HG02973 (cell line): Measurements from ENCODE around the gene MRPL28.
"Not testable (repeated sequence)": the region's sequence is repeated elsewhere in the genome, so short reads cannot be mapped to it uniquely, and the experiment has no call there.

Experiments
- ATAC-seq: cut with Tn5 transposase; IDR thresholded peaks from one replicate; pipeline ENCODE4 v1.9.1; 2021; ENCODE audit warnings: moderate library complexity; ENCODE audit not compliant: unreplicated experiment

MRPL28 gene

GRCh38 chr16:391885-392335 lies 21.6 kb upstream of the MRPL28 start:
- ATAC-seq: no peak

GRCh38 chr16:389352-389751 lies 19.0 kb upstream of the MRPL28 start:
- no peak for ATAC-seq

GRCh38 chr16:387761-388666 lies 17.7 kb upstream of the MRPL28 start:
- ATAC-seq: not testable (repeated sequence)

- no peak for ATAC-seq
Observed at GRCh38 chr16:386641-387156, 16.4 kb upstream of the MRPL28 start.

GRCh38 chr16:383326-384051 lies 13.2 kb upstream of the MRPL28 start:
- ATAC-seq: no peak

- ATAC-seq: no peak
Observed at GRCh38 chr16:381789-382717, 11.7 kb upstream of the MRPL28 start, which contains the start of gene PGAP6. PGAP6 (minus strand) TSS chr16:381978; CDS start chr16:381821, 157 bp downstream.

GRCh38 chr16:381012-381788 lies 10.9 kb upstream of the MRPL28 start:
- ATAC-seq: no peak

- no peak for ATAC-seq
Observed at GRCh38 chr16:380762-381011, 10.3 kb upstream of the MRPL28 start.

GRCh38 chr16:379961-380761 lies 9.8 kb upstream of the MRPL28 start:
- no peak for ATAC-seq

GRCh38 chr16:379183-379960 lies 9.0 kb upstream of the MRPL28 start:
- no peak for ATAC-seq

- no peak for ATAC-seq
Observed at GRCh38 chr16:378821-379182, 8.5 kb upstream of the MRPL28 start.

GRCh38 chr16:378113-378820 lies 7.9 kb upstream of the MRPL28 start:
- ATAC-seq: not testable (repeated sequence)

- no peak for ATAC-seq
Observed at GRCh38 chr16:377419-377951, 7.1 kb upstream of the MRPL28 start.

- ATAC-seq: no peak
Observed at GRCh38 chr16:376817-377418, 6.6 kb upstream of the MRPL28 start.

GRCh38 chr16:375927-376816 lies 5.8 kb upstream of the MRPL28 start:
- no peak for ATAC-seq

GRCh38 chr16:375212-375611 lies 4.9 kb upstream of the MRPL28 start:
- ATAC-seq: no peak

- ATAC-seq: no peak
Observed at GRCh38 chr16:374616-374926, 4.2 kb upstream of the MRPL28 start.
